Measurements from ENCODE around the gene FANCC. TPM values are rescaled to one million over a fixed set of nuclear protein-coding genes. Genes with fewer than 3 reads are reported as not detected.

The FANCC gene
- total RNA-seq, 2 donors from 2014 or later: 4.9 to 21.2 TPM

GRCh38 chr9:95087659-95088242 is 229.8 kb downstream of the FANCC start:
- Histone ChIP-seq H3K4me3 (no peak overlapping the region), H3K9me3 (no peaks in the 10 kb centered on the region), H3K4me1 (replicated peaks) (peaks cover 37% of the 10 kb centered on the region), H3K27ac (peak overlapping the region; percentile 32 to 77), H3K27me3 (replicated peaks; ENCODE audit: insufficient read depth) (no peaks in the 10 kb centered on the region), H3K36me3 (peaks cover 0 to 4% of the 10 kb centered on the region in 2 donors)
- WGBS: 44% methylated on average over 9 of the region's 9 CpGs
- intact Hi-C loops (cut with DNase I): loop anchor here (10.0 kb wide), 1 partner anchor 53 kb away; no protein-coding TSS in a partner anchor
- no peak for DNase-seq (ENCODE audit: low spot score)
- TF ChIP-seq CTCF (IDR thresholded peaks at IDR 0.05): peak in 2 of 4 experiments; percentile 28 to 41
- TF ChIP-seq POLR2AphosphoS5 (IDR thresholded peaks at IDR 0.05): peak; percentile 24
- TF ChIP-seq POLR2A (IDR thresholded peaks at IDR 0.05): no peak

- 60% methylated on average over 8 of the region's 8 CpGs for WGBS
- H3K9me3 ChIP-seq: no peaks in the 10 kb centered on the region
- intact Hi-C loops (cut with DNase I): loop anchor here (10.0 kb wide), 1 partner anchor 52 kb away; no protein-coding TSS in a partner anchor
- H3K4me3 ChIP-seq: no peak overlapping the region
- TF ChIP-seq POLR2AphosphoS5 (IDR thresholded peaks at IDR 0.05) (no peak), CTCF (IDR thresholded peaks at IDR 0.05) (no peak), POLR2A (IDR thresholded peaks at IDR 0.05) (no peak)
- peak overlapping the region; percentile 69 to 80 for H3K27ac ChIP-seq
- H3K4me1 ChIP-seq (replicated peaks): peaks cover 36% of the 10 kb centered on the region
- H3K36me3 ChIP-seq: peaks cover 0 to 14% of the 10 kb centered on the region in 2 donors
- H3K27me3 ChIP-seq (replicated peaks; ENCODE audit: insufficient read depth): no peaks in the 10 kb centered on the region
- DNase-seq (ENCODE audit: low spot score): no peak
Observed at GRCh38 chr9:95086564-95086955, 230.9 kb downstream of the FANCC start.

- WGBS: 32% methylated on average over 36 of the region's 40 CpGs
- Histone ChIP-seq H3K36me3 (peaks cover 0 to 14% of the 10 kb centered on the region in 2 donors), H3K4me1 (replicated peaks) (peaks cover 30% of the 10 kb centered on the region), H3K27me3 (replicated peaks; ENCODE audit: insufficient read depth) (no peaks in the 10 kb centered on the region), H3K27ac (peak overlapping the region; percentile 69 to 80), H3K4me3 (no peak overlapping the region), H3K9me3 (no peaks in the 10 kb centered on the region)
- DNase-seq (ENCODE audit: low spot score): peak; percentile 86
- TF ChIP-seq POLR2A (IDR thresholded peaks at IDR 0.05) (no peak), CTCF (IDR thresholded peaks at IDR 0.05) (peak in 1 of 4 experiments; percentile 9), POLR2AphosphoS5 (IDR thresholded peaks at IDR 0.05) (peak; percentile 53)
- intact Hi-C loops (cut with DNase I): loop anchor here (10.0 kb wide), 1 partner anchor 51 kb away; no protein-coding TSS in a partner anchor
Observed at GRCh38 chr9:95085861-95086563, 231.5 kb downstream of the FANCC start.

GRCh38 chr9:95085036-95085770 is 232.3 kb downstream of the FANCC start:
- peak overlapping the region in 1 of 2 donors; percentile 8 for H3K4me3 ChIP-seq
- peaks cover 22% of the 10 kb centered on the region for H3K4me1 ChIP-seq (replicated peaks)
- peaks cover 0 to 14% of the 10 kb centered on the region in 2 donors for H3K36me3 ChIP-seq
- DNase-seq (ENCODE audit: low spot score): peak; percentile 75
- peak overlapping the region; percentile 80 to 83 for H3K27ac ChIP-seq
- no peaks in the 10 kb centered on the region for H3K9me3 ChIP-seq
- WGBS: 43% methylated on average over 25 of the region's 29 CpGs
- no peaks in the 10 kb centered on the region for H3K27me3 ChIP-seq (replicated peaks; ENCODE audit: insufficient read depth)
- TF ChIP-seq POLR2AphosphoS5 (IDR thresholded peaks at IDR 0.05) (no peak), CTCF (IDR thresholded peaks at IDR 0.05) (peak in 3 of 4 experiments; percentile 16 to 28 (median 24)), POLR2A (IDR thresholded peaks at IDR 0.05) (no peak)
- intact Hi-C loops (cut with DNase I): loop anchor here (10.0 kb wide), 1 partner anchor 50 kb away; no protein-coding TSS in a partner anchor
